Motor neuron (in vitro differentiated cells): ENCODE measurements around the gene RNF32. TPM values are rescaled to one million over a fixed set of nuclear protein-coding genes. Genes with fewer than 3 reads are reported as not detected.

ENCODE experiments used
- ATAC-seq, 8 experiments: fragments of 200-7000 bp; cut with Tn5 transposase; replicated peaks in 6 of 8; 2 replicates each; pipeline ENCODE4 v1.8.0; 2021; ENCODE audit warnings: mild to moderate bottlenecking in 8 of 8, moderate library complexity in 8 of 8
- H3K27ac ChIP-seq, 2 donors: fragments of 250-450 bp; sonication (Bioruptor Pico); 2 replicates each; pipeline ENCODE4 v1.9.0; 2021; ENCODE audit warnings: antibody characterized with exemption in 2 of 2, mild to moderate bottlenecking in 2 of 2, moderate library complexity in 1 of 2
- H3K4me1 ChIP-seq, 2 donors: fragments of 250-450 bp; sonication (Bioruptor Pico); replicated peaks in 1 of 2; 2 replicates each; pipeline ENCODE4 v1.6.1; 2021; ENCODE audit warnings: antibody characterized with exemption in 2 of 2, mild to moderate bottlenecking in 2 of 2, moderate library complexity in 1 of 2
- H3K4me3 ChIP-seq, 5 donors: fragments of 250-450 bp; sonication (Bioruptor Pico); 2 replicates each; pipeline ENCODE4 v1.9.0; 2021; ENCODE audit warnings: antibody characterized with exemption in 5 of 5, mild to moderate bottlenecking in 5 of 5, moderate library complexity in 4 of 5
- WGBS, 10 experiments: fragments of 450-650 bp; shearing (Covaris generic); methylation state at CpG; one replicate each; pipeline ENCODE4 v1.0.0; 2022; 5-methylcytosine and 5-hydroxymethylcytosine counted together
- in situ Hi-C, 9 experiments: fragments of 400-800 bp; cut with MboI; loops; one replicate each; pipeline ENCODE4 v1.15.0; 2021; ENCODE audit warnings: low sequenced_read_pairs in 9 of 9, low pct_unique_long_range_greater_than_20kb in 2 of 9; ENCODE audit not compliant: unreplicated experiment in 9 of 9
- total RNA-seq, 8 experiments: library from RNA; unstranded; fragments of 300-600 nt; gene quantifications; 2 replicates each; pipeline versions ENCODE4 v1.2.3 to v1.2.4, GENCODE V29; 2022

Gene RNF32
- 1 to 10 TPM; 3.1 to 6.9 (median 5.0) TPM for total RNA-seq

DNA sequence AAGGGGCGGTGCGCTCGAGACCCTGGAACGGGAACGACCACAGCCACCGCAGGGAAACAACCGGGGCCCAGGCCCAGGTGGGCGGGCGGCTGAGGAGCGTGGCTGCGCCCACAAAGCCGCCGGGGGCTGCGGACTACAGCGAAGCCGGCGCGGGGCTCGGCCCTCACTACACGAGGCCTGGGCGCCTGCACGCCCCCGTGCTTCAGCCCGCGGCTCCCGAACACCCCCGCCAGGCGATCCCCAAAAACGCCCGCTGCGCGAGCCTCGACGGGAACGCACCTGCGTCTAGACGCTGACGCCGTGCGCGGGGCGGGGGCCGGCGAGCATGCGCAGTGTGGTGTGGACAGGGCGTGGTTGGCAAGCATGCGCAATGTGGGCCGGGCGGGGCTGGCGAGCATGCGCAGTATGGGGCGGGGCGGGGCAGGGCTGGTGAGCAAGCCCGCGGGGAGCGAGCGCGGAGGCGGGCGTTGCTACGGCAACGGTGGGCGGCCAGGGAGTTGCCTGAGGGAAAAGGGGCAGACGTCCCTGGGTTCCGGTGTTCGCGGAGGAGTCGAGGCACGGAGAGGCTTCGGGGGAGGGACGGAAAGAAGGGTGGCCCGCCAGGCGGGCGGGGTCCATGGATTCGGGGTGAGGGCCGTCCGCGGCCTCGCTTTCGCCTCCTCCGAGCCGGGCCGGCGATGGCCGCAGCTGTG, at the start of gene RNF32:
TSS of gene RNF32 (plus strand) at position 518 of the 692 bp plus-strand sequence. CDS start 3,104 bp downstream, outside the sequence.
- Histone ChIP-seq H3K4me1 (peaks cover 14 to 23% of the 10 kb centered on the region in 2 donors), H3K27ac (peak within 1 kb of the TSS; percentile 82 to 90), H3K4me3 (peak within 1 kb of the TSS; percentile 53 to 87 (median 62))
- peak; percentile 89 to 96 (median 94) for ATAC-seq
- in situ Hi-C loops, result no loop called here
- WGBS, 10 experiments, result 0% methylated on average over 5 of the region's 85 CpGs; no CpG with 5 or more reads in 9 of the 10 experiments

DNA sequence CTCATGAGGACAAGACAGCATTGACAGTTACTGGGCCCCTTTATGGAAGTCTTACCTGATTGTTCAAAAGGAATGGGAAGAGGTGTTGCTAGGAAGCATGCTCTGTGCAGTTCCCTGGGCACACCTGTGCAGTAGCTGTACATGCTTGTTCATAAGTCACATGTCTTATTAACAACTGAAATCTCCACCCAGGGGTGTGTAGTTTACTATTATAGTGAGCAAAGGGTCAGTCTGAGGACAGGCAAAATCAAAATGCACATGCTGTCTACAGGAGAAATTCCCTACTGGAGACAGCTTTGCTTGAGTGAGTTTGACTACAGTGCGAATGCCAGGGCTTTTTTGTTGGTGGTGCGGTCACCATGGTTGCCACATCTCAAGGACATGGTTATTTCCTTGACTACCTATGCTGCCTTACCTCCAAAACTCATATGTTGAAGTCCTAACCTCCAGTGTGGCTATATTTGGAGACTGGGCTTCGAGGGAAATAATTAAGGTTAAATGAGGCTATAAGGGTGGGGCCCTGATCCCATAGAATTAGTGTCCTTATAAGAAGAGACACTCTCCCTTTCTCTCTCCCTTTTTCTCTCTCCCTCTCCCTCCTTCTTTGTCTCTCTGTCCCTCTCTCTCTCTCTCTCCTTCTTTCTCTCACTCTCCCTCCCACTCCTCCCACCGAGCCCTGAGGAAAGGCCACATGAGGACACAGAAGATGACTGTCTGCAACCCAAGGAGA, 48.3 kb upstream of the RNF32 start:
- Histone ChIP-seq H3K27ac (no peak overlapping the region), H3K4me1 (no peaks in the 10 kb centered on the region), H3K4me3 (no peak overlapping the region)
- peak in 3 of 8 experiments; percentile 45 to 71 (median 52) for ATAC-seq
- in situ Hi-C loops, result no loop called here
- 0 to 100% (median 66%) methylated on average over 1 to 4 of the region's 4 CpGs; no CpG with 5 or more reads in 2 of the 10 experiments for WGBS, 10 experiments

DNA sequence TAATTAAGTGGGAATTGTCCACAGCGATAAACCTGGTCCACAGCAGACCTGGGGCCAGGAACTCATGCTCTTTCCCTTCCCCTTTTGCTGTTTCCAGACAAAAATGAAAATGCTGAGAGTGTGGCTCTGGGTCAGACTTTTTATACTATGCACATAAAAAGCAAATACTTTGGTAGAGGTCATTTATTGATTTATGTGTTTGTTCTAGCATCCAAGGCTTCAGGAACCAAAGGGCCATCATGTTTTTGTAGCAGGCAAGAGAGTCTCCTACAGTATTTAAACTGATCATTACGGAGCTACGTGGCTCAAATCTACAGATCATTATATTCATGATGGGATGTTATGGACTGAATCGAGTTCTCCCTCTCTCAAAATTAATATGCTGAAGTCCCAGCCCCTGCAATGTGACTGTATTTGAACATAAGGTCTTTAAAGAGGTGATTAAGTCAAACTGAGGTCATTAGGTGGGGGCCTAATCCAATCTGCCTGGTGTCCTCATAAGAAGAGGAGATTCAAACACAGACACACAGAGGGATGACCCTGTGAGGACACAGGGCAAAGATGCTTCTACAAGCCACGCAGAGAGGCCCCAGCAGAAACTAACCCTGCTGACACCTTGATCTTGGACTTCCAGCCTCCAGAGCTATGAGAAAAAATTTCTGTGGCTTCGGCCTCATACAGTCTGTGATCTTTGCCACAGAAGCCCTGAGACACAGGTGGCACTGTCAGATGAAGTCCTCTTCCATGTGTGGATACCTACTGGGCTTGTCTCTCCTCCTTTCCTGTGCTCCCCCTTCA, 46.1 kb upstream of the RNF32 start:
- no peak overlapping the region for H3K27ac ChIP-seq
- H3K4me1 ChIP-seq, result no peaks in the 10 kb centered on the region
- in situ Hi-C loops, result no loop called here
- no peak for ATAC-seq
- WGBS, 10 experiments, result 4 to 90% (median 64%) methylated on average over 2 to 5 of the region's 6 CpGs
- H3K4me3 ChIP-seq, result no peak overlapping the region

DNA sequence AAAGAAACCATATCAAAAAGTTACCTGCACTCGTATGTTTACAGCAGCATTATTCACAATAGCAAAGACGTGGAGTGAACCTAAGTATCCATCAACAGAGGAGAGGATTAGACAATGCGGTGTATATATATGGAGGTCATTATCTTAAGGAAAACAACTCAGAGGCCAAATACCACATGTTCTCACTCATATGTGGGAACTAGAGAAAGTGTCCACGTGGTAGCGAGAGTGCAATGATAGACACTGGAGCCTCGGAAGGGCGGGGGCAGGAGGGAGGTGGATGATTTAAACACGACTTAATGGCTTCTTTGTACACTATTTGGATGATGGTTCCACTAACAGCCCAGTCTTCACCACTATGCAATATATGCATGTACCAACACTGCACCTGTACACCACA, 40.1 kb upstream of the RNF32 start:
- no peak for ATAC-seq
- no peak overlapping the region for H3K27ac ChIP-seq
- no peaks in the 10 kb centered on the region for H3K4me1 ChIP-seq
- WGBS, 10 experiments, result 28 to 96% (median 87%) methylated on average over 1 to 8 of the region's 8 CpGs; no CpG with 5 or more reads in 3 of the 10 experiments
- in situ Hi-C loops, result no loop called here
- no peak overlapping the region for H3K4me3 ChIP-seq

DNA sequence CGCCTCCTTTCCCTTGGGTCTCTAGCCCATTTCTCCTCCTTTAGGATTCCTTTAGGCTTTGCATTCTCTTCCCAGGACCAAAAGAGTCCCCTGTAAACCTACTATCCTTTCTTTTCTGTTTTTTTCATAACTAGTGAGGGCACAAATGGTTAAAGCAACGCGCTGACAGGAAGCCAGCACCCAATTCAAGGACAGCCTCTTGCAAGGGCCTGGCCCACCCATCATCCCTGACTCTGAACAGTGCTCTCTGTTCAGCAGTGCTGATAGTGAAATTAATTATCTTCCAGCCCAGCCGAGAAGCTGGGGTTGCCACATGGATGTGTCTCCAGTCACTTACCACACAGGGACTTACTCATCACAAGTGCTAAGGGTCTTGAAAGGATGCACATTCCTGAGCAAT, 38.3 kb upstream of the RNF32 start:
- no peaks in the 10 kb centered on the region for H3K4me1 ChIP-seq
- 33 to 100% (median 88%) methylated on average over 1 to 4 of the region's 4 CpGs; no CpG with 5 or more reads in 3 of the 10 experiments for WGBS, 10 experiments
- H3K4me3 ChIP-seq, result no peak overlapping the region
- ATAC-seq, result no peak
- H3K27ac ChIP-seq, result no peak overlapping the region
- in situ Hi-C loops, result no loop called here

DNA sequence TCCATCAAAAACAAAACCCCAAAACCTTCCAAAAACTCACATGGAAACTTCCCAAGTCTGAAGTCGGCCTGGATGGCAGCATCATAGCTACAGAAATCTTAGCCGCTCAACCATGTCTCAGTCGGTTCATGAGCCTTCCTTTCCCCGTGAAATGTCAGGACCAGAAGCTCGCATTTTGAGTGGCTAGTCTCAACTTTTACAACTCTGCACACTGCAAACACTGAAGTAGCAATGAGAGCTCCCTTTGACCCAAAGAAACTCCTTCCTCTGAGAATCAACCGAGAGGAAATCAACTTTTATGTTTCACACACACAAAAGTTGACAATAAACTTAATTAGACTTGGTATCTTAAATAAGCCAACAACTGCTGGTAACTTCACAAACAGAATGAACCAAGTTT, 37.6 kb upstream of the RNF32 start:
- WGBS, 10 experiments, result 0 to 94% (median 72%) methylated on average over 1 to 6 of the region's 6 CpGs; no CpG with 5 or more reads in 2 of the 10 experiments
- in situ Hi-C loops, result no loop called here
- Histone ChIP-seq H3K4me1 (no peaks in the 10 kb centered on the region), H3K27ac (no peak overlapping the region), H3K4me3 (no peak overlapping the region)
- ATAC-seq, result no peak

DNA sequence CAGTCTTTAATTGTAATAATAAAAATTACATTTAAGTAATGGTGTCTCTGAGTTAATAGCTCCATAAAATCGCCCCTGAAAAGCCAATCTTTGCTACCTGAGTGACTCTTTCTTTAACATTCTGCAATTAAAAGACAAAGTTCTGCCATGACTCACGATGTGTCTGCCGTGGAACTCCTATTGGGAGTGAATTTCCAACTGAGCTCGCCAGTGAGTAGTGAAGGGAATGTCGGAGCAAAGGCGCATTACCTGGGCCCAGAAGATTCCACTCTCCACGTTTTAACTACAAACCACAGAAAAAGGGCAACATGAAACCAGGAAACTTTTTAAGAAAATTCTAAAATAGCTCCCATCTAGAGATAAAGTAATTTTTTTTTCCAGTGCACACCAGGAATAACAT, 36.9 kb upstream of the RNF32 start:
- no peak overlapping the region for H3K4me3 ChIP-seq
- no peaks in the 10 kb centered on the region for H3K4me1 ChIP-seq
- H3K27ac ChIP-seq, result no peak overlapping the region
- no peak for ATAC-seq
- WGBS, 10 experiments, result 0 to 92% (median 79%) methylated on average over 1 to 6 of the region's 7 CpGs; no CpG with 5 or more reads in 1 of the 10 experiments
- in situ Hi-C loops, result no loop called here

DNA sequence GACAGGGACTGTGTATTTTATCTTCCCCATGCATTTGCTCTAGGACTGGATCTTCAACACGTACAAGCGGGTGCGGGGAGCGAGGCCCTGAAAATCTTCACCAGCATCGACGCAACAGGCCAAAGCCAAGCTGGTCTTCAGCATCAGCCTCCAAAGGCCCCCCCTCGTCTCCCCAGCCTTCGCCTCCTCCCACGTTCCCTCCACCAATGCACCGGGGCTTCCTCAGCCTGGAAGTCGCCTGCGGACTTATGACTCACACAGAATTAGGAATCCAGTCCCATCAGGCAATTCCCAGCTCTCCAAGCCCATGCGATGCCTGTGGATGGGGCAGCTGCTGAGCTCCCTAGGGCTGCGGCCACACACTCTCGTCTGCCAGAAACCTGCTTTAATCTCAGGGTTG, 36.3 kb upstream of the RNF32 start:
- Histone ChIP-seq H3K4me1 (no peaks in the 10 kb centered on the region), H3K4me3 (no peak overlapping the region), H3K27ac (no peak overlapping the region)
- ATAC-seq, result peak in 1 of 8 experiments; percentile 23
- 70 to 100% (median 79%) methylated on average over 2 to 9 of the region's 15 CpGs; no CpG with 5 or more reads in 6 of the 10 experiments for WGBS, 10 experiments
- in situ Hi-C loops, result no loop called here

- in situ Hi-C loops, result no loop called here
- H3K27ac ChIP-seq, result no peak overlapping the region
- WGBS, 10 experiments, result 62 to 100% (median 91%) methylated on average over 1 to 11 of the region's 22 CpGs; no CpG with 5 or more reads in 3 of the 10 experiments
- no peak overlapping the region for H3K4me3 ChIP-seq
- H3K4me1 ChIP-seq, result no peaks in the 10 kb centered on the region
- ATAC-seq, result no peak
Measured at GRCh38 chr7:156604836-156605695, 35.5 kb upstream of the RNF32 start.

DNA sequence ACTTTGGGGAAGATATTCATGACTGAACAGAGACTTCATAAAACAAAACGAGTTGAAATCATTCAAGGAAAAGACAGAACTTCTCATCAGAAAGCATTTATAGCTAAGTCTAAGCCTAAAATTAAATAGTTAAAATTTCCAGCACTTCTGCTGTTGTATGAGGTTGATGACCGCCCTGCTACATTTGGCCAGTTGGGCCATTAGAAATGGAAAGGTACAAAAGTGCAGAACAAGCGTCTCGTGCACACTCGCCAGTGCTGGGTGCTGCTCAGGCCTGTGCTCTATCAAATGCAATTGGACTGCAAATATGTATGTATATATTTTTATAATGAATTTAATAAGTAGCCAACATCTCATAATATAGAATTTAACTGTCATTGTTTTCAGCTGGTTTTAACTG, 34.4 kb upstream of the RNF32 start:
- Histone ChIP-seq H3K4me1 (no peaks in the 10 kb centered on the region), H3K27ac (no peak overlapping the region), H3K4me3 (no peak overlapping the region)
- no peak for ATAC-seq
- in situ Hi-C loops, result no loop called here
- 5 to 83% (median 57%) methylated on average over 1 to 5 of the region's 5 CpGs for WGBS, 10 experiments

GRCh38 chr7:156606691-156607331, 33.8 kb upstream of the RNF32 start:
- H3K4me3 ChIP-seq, result no peak overlapping the region
- in situ Hi-C loops, result no loop called here
- H3K4me1 ChIP-seq, result no peaks in the 10 kb centered on the region
- WGBS, 10 experiments, result 80 to 100% methylated on average over 1 to 2 of the region's 14 CpGs; no CpG with 5 or more reads in 8 of the 10 experiments
- H3K27ac ChIP-seq, result no peak overlapping the region
- no peak for ATAC-seq
